Naive B cell (primary cell): ENCODE measurements around the gene CFAP410. TPM values are rescaled to one million over a fixed set of nuclear protein-coding genes. Genes with fewer than 3 reads are reported as not detected.
"Not testable (repeated sequence)": the region's sequence is repeated elsewhere in the genome, so short reads cannot be mapped to it uniquely, and the experiment has no call there.

Experiments
- ATAC-seq, 2 donors: fragments of 150-1000 bp; cut with Tn5 transposase; 2 replicates each; pipeline ENCODE4 v1.10.0; 2021; ENCODE audit warnings: low read depth in 2 of 2, mild to moderate bottlenecking in 2 of 2, moderate library complexity in 2 of 2
- DNase-seq: peaks from one replicate; pipeline ENCODE4 v3.0.0; 2022
- H3K27ac Mint-ChIP-seq, 6 donors: one replicate each; pipeline ENCODE4 v1.8.0; 2020 to 2022; ENCODE audit warnings: mild to moderate bottlenecking in 6 of 6, mixed read lengths in 6 of 6, moderate library complexity in 5 of 6, inconsistent platforms in 2 of 6
- H3K27me3 Mint-ChIP-seq, 3 donors: one replicate each; pipeline ENCODE4 v1.8.0; 2021 to 2022; ENCODE audit warnings: mixed read lengths in 3 of 3, mild to moderate bottlenecking in 1 of 3
- H3K36me3 Mint-ChIP-seq, 2 donors: one replicate each; pipeline ENCODE4 v1.8.0; 2020 to 2022; ENCODE audit warnings: mixed read lengths in 2 of 2, inconsistent platforms in 1 of 2, mild to moderate bottlenecking in 1 of 2
- H3K4me1 Mint-ChIP-seq, 3 donors: one replicate each; pipeline ENCODE4 v1.8.0; 2020 to 2022; ENCODE audit warnings: mixed read lengths in 3 of 3, inconsistent platforms in 1 of 3, mild to moderate bottlenecking in 1 of 3, moderate library complexity in 1 of 3
- H3K4me3 Mint-ChIP-seq, 8 donors: one replicate each; pipeline ENCODE4 v1.8.0; 2020 to 2022; ENCODE audit warnings: mild to moderate bottlenecking in 8 of 8, mixed read lengths in 8 of 8, moderate library complexity in 8 of 8, inconsistent platforms in 2 of 8
- H3K9me3 Mint-ChIP-seq, 7 donors: one replicate each; pipeline ENCODE4 v1.8.0; 2020 to 2022; ENCODE audit warnings: mixed read lengths in 7 of 7, mild to moderate bottlenecking in 5 of 7, inconsistent platforms in 2 of 7, moderate library complexity in 1 of 7
- polyA plus RNA-seq, 6 donors: library from polyadenylated mRNA; unstranded; fragments of 300-500 nt; fragmentation: Illumina TruSeq; gene quantifications; one replicate each; pipeline ENCODE4 v1.2.3, GENCODE V29; 2021; ENCODE audit warnings: low read depth in 6 of 6

The CFAP410 gene
- polyA plus RNA-seq, 6 donors from 2014 or later, result 28.1 to 44.6 (median 35.1) TPM

GRCh38 chr21:44291078-44291935 lies 47.9 kb downstream of the CFAP410 start:
- Mint-ChIP-seq H3K27me3 (peaks cover 0 to 17% (median 9%) of the 10 kb centered on the region in 3 donors), H3K4me1 (peaks cover 16 to 38% (median 29%) of the 10 kb centered on the region in 3 donors), H3K27ac (peak overlapping the region in 2 of 6 donors; percentile 79 to 80), H3K9me3 (no peaks in the 10 kb centered on the region), H3K36me3 (no peaks in the 10 kb centered on the region), H3K4me3 (peak overlapping the region in 1 of 8 donors; percentile 14)
- DNase-seq, result no peak
- no peak for ATAC-seq

- ATAC-seq, result no peak
- no peaks in the 10 kb centered on the region for H3K9me3 Mint-ChIP-seq
- peak overlapping the region in 5 of 6 donors; percentile 38 to 93 (median 79) for H3K27ac Mint-ChIP-seq
- H3K4me1 Mint-ChIP-seq, result peaks cover 13 to 29% (median 29%) of the 10 kb centered on the region in 3 donors
- DNase-seq, result no peak
- H3K36me3 Mint-ChIP-seq, result no peaks in the 10 kb centered on the region
- peaks cover 0 to 17% (median 9%) of the 10 kb centered on the region in 3 donors for H3K27me3 Mint-ChIP-seq
- peak overlapping the region in 2 of 8 donors; percentile 12 to 42 for H3K4me3 Mint-ChIP-seq
These were observed 48.7 kb downstream of the CFAP410 start for GRCh38 chr21:44290327-44291077.

- ATAC-seq (no peak), DNase-seq (no peak)
- H3K4me3 Mint-ChIP-seq, result no peak overlapping the region
- no peaks in the 10 kb centered on the region for H3K36me3 Mint-ChIP-seq
- no peak overlapping the region for H3K27ac Mint-ChIP-seq
- no peaks in the 10 kb centered on the region for H3K9me3 Mint-ChIP-seq
- peaks cover 5 to 23% (median 19%) of the 10 kb centered on the region in 3 donors for H3K4me1 Mint-ChIP-seq
- H3K27me3 Mint-ChIP-seq, result peaks cover 0 to 17% (median 9%) of the 10 kb centered on the region in 3 donors
These were observed 49.7 kb downstream of the CFAP410 start for GRCh38 chr21:44289381-44290010.

- Mint-ChIP-seq H3K36me3 (no peaks in the 10 kb centered on the region), H3K4me1 (peaks cover 8 to 33% (median 22%) of the 10 kb centered on the region in 3 donors), H3K9me3 (no peaks in the 10 kb centered on the region), H3K27me3 (peaks cover 0 to 17% (median 9%) of the 10 kb centered on the region in 3 donors), H3K27ac (peak overlapping the region in 1 of 6 donors; percentile 36), H3K4me3 (peak overlapping the region in 1 of 8 donors; percentile 4)
- ATAC-seq, result no peak
- DNase-seq, result no peak
These were observed 50.7 kb downstream of the CFAP410 start for GRCh38 chr21:44288251-44289110.

- ATAC-seq (no peak), DNase-seq (no peak)
- H3K27ac Mint-ChIP-seq, result no peak overlapping the region
- H3K36me3 Mint-ChIP-seq, result no peaks in the 10 kb centered on the region
- H3K27me3 Mint-ChIP-seq, result peaks cover 0 to 17% (median 9%) of the 10 kb centered on the region in 3 donors
- H3K4me1 Mint-ChIP-seq, result peaks cover 8 to 26% (median 25%) of the 10 kb centered on the region in 3 donors
- H3K9me3 Mint-ChIP-seq, result no peaks in the 10 kb centered on the region
- no peak overlapping the region for H3K4me3 Mint-ChIP-seq
These were observed 52.2 kb downstream of the CFAP410 start for GRCh38 chr21:44286716-44287632.

GRCh38 chr21:44286086-44286715 lies 53.0 kb downstream of the CFAP410 start:
- no peaks in the 10 kb centered on the region for H3K36me3 Mint-ChIP-seq
- no peaks in the 10 kb centered on the region for H3K9me3 Mint-ChIP-seq
- no peak overlapping the region for H3K4me3 Mint-ChIP-seq
- peaks cover 7 to 21% (median 20%) of the 10 kb centered on the region in 3 donors for H3K4me1 Mint-ChIP-seq
- H3K27ac Mint-ChIP-seq, result no peak overlapping the region
- ATAC-seq (no peak), DNase-seq (no peak)
- peaks cover 0 to 17% (median 9%) of the 10 kb centered on the region in 3 donors for H3K27me3 Mint-ChIP-seq

- H3K27ac Mint-ChIP-seq, result no peak within 1 kb of the TSS
- no peak for ATAC-seq
These were observed 53.8 kb downstream of the CFAP410 start, which contains the start of gene AIRE for GRCh38 chr21:44285138-44285992. Gene AIRE (plus strand): TSS chr21:44285876. CDS start chr21:44286007, 131 bp downstream.

GRCh38 chr21:44283948-44284347 lies 55.2 kb downstream of the CFAP410 start:
- ATAC-seq (no peak), DNase-seq (no peak)
- H3K36me3 Mint-ChIP-seq, result no peaks in the 10 kb centered on the region
- H3K27ac Mint-ChIP-seq, result peak overlapping the region in 1 of 6 donors; percentile 90
- peak overlapping the region in 2 of 8 donors; percentile 21 to 42 for H3K4me3 Mint-ChIP-seq
- H3K4me1 Mint-ChIP-seq, result peaks cover 11 to 15% (median 13%) of the 10 kb centered on the region in 3 donors
- H3K9me3 Mint-ChIP-seq, result no peaks in the 10 kb centered on the region
- H3K27me3 Mint-ChIP-seq, result peaks cover 0 to 15% (median 9%) of the 10 kb centered on the region in 3 donors

More at GRCh38 chr21:44285138-44285992, 53.8 kb downstream of the CFAP410 start, which contains the start of gene AIRE:
- H3K36me3 Mint-ChIP-seq, result no peaks in the 10 kb centered on the region
- no peak for DNase-seq
- H3K27me3 Mint-ChIP-seq, result peaks cover 0 to 17% (median 9%) of the 10 kb centered on the region in 3 donors
- H3K4me3 Mint-ChIP-seq, result no peak within 1 kb of the TSS
- no peaks in the 10 kb centered on the region for H3K9me3 Mint-ChIP-seq
- H3K4me1 Mint-ChIP-seq, result peaks cover 7 to 17% (median 14%) of the 10 kb centered on the region in 3 donors

GRCh38 chr21:44283211-44283785 lies 55.9 kb downstream of the CFAP410 start:
- H3K27me3 Mint-ChIP-seq, DNase-seq, H3K36me3 Mint-ChIP-seq, H3K27ac Mint-ChIP-seq, H3K9me3 Mint-ChIP-seq, ATAC-seq: not testable (repeated sequence)
- Mint-ChIP-seq H3K4me1 (peaks cover 11 to 15% (median 13%) of the 10 kb centered on the region in 3 donors), H3K4me3 (peak overlapping the region in 1 of 8 donors; percentile 21)

- Mint-ChIP-seq H3K27ac (no peak overlapping the region), H3K4me3 (no peak overlapping the region), H3K27me3 (no peaks in the 10 kb centered on the region), H3K9me3 (no peaks in the 10 kb centered on the region), H3K36me3 (no peaks in the 10 kb centered on the region), H3K4me1 (peaks cover 10 to 15% (median 11%) of the 10 kb centered on the region in 3 donors)
- DNase-seq, result no peak
- ATAC-seq, result no peak
These were observed 56.8 kb downstream of the CFAP410 start for GRCh38 chr21:44282370-44282769.
